Thyroid gland (tissue), 4 donors: ENCODE results near the gene TSPAN32. TPM values are rescaled to one million over a fixed set of nuclear protein-coding genes. Genes with fewer than 3 reads are reported as not detected.

Experiments used
- DNase-seq, 2 donors: peaks; one replicate each; pipeline ENCODE4 v3.0.0-alpha.2; 2019
- H3K27ac ChIP-seq, 3 donors: fragments of 200-600 bp; sonication (generic); 1 replicate in 2 of 3; 2 replicates in 1 of 3; pipeline ENCODE4 v1.5.1; 2016 to 2019; ENCODE audit warnings: mild to moderate bottlenecking in 1 of 3, moderate library complexity in 1 of 3
- H3K27me3 ChIP-seq: fragments of 200-600 bp; sonication (generic); one replicate; pipeline ENCODE4 v1.5.1; 2019
- H3K36me3 ChIP-seq, 2 donors: fragments of 200-600 bp; sonication (generic); one replicate each; pipeline ENCODE4 v1.5.1; 2016 to 2019
- H3K4me1 ChIP-seq, 2 donors: fragments of 200-600 bp; sonication (generic); one replicate each; pipeline ENCODE4 v1.5.1; 2017 to 2019
- H3K4me3 ChIP-seq, 3 donors: fragments of 200-600 bp; sonication (generic); replicated peaks in 1 of 3; 1 replicate in 2 of 3; 2 replicates in 1 of 3; pipeline ENCODE4 v1.5.1; 2016; ENCODE audit warnings: mild to moderate bottlenecking in 1 of 3
- H3K9me3 ChIP-seq: fragments of 200-600 bp; sonication (generic); one replicate; pipeline ENCODE4 v1.5.1; 2017
- POLR2A ChIP-seq, 2 donors: fragments of 450-650 bp; IDR thresholded peaks; one replicate each; pipeline ENCODE4 v1.6.1; 2017; ENCODE audit warnings: antibody characterized with exemption in 2 of 2, mild to moderate bottlenecking in 2 of 2, moderate library complexity in 1 of 2
- WGBS, 2 donors: methylation state at CpG; one replicate each; pipeline ENCODE4 v1.1.5; 2017; 5-methylcytosine and 5-hydroxymethylcytosine counted together
- intact Hi-C: fragments of 100-400 bp; cut with DNase I; formaldehyde crosslinking; loops from one replicate; pipeline ENCODE4 v1.15.1; 2023
- total RNA-seq, 4 donors: library from RNA; depleted of rRNA; stranded (reverse); fragments of >200 nt; gene quantifications; one replicate each; pipeline ENCODE4 v1.2.3, GENCODE V29; 2016
- TF ChIP-seq, protein P1 (sequence below), 6 experiments: fragments of 200-600 bp in 3 of 6; fragments of 450-650 bp in 3 of 6; sonication (generic) in 3 of 6; IDR thresholded peaks; one replicate each; pipeline ENCODE4 v1.5.1; 2016 to 2019; ENCODE audit warnings: antibody characterized with exemption in 6 of 6, mild to moderate bottlenecking in 2 of 6, inconsistent platforms in 1 of 6, moderate library complexity in 1 of 6

The TSPAN32 gene
- total RNA-seq, 4 donors from 2014 or later: 0.33 to 0.45 TPM; not detected in 2

DNA sequence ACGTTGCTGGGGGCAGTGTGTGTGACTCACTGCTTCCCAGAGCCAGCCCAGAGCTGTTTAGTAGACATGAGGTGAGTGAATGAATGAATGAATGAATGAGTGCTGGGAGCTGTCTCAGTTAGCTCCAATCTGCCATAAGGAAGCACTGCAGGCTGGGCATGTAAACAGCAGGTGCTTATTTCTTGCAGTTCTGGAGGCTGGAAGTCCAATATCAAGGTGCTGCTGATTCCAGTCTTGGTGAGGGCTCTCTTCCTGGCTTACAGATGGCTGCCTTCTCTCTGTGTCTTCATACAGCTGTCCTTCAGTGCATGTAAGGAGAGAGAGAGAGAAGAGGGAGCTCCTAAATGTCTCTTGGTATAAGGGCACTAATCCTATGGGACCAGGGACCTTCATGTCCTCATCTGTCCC lies 4.2 kb upstream of the TSPAN32 start:
- 46 to 83% methylated on average over 1 of the region's 1 CpG for WGBS, 2 donors
- Histone ChIP-seq H3K4me1 (peaks cover 0 to 4% of the 10 kb centered on the region in 2 donors), H3K27ac (no peak overlapping the region), H3K36me3 (no peaks in the 10 kb centered on the region), H3K27me3 (no peaks in the 10 kb centered on the region), H3K4me3 (no peak overlapping the region), H3K9me3 (no peaks in the 10 kb centered on the region)
- intact Hi-C loops: loop anchor here (2.0 kb wide), 1 partner anchor 99 kb away; no protein-coding TSS in a partner anchor
- TF ChIP-seq POLR2A (IDR thresholded peaks at IDR 0.05): no peak
- TF ChIP-seq, protein P1, sequence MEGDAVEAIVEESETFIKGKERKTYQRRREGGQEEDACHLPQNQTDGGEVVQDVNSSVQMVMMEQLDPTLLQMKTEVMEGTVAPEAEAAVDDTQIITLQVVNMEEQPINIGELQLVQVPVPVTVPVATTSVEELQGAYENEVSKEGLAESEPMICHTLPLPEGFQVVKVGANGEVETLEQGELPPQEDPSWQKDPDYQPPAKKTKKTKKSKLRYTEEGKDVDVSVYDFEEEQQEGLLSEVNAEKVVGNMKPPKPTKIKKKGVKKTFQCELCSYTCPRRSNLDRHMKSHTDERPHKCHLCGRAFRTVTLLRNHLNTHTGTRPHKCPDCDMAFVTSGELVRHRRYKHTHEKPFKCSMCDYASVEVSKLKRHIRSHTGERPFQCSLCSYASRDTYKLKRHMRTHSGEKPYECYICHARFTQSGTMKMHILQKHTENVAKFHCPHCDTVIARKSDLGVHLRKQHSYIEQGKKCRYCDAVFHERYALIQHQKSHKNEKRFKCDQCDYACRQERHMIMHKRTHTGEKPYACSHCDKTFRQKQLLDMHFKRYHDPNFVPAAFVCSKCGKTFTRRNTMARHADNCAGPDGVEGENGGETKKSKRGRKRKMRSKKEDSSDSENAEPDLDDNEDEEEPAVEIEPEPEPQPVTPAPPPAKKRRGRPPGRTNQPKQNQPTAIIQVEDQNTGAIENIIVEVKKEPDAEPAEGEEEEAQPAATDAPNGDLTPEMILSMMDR (IDR thresholded peaks at IDR 0.05): no peak
- no peak for DNase-seq

DNA sequence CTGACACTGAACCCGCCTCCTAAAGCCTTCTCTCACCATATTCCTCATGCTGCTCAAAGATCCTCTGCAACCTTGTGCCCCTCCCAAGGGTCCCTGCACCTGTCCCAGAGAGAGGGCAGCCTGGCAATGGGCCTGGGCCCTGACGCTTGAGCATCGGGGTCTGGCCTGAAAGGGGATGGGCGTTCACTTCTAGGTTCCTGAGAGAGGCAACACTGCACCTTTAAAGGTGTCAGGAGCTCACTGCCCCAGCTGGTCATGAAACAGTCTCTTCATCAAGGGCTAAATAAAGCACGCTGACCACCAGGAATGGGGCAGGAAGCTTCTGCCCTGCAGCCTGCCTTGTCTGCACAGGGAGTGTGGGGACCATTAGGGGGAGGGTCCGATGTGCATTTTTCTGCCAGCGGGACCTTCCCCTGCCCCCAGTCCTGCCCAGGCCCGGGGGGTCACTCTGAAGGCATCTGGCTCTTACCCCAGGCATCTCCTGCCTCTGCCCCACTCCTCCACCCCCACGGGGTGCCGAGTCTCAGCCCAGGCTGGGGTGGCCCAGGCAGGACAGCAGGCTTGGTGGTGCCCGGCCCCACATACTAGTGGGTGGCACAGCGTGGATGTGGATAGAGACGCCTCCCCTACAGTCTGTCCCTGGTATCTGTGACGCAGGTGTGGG lies 3.5 kb upstream of the TSPAN32 start:
- H3K27me3 ChIP-seq: no peaks in the 10 kb centered on the region
- H3K27ac ChIP-seq: no peak overlapping the region
- no peaks in the 10 kb centered on the region for H3K9me3 ChIP-seq
- intact Hi-C loops: loop anchor here (2.0 kb wide), 1 partner anchor 99 kb away; no protein-coding TSS in a partner anchor
- no peaks in the 10 kb centered on the region for H3K36me3 ChIP-seq
- peaks cover 5 to 9% of the 10 kb centered on the region in 2 donors for H3K4me1 ChIP-seq
- WGBS, 2 donors: 84 to 85% methylated on average over 12 of the region's 14 CpGs
- no peak overlapping the region for H3K4me3 ChIP-seq
- DNase-seq: no peak
- TF ChIP-seq POLR2A (IDR thresholded peaks at IDR 0.05): no peak
- TF ChIP-seq, protein P1 (IDR thresholded peaks at IDR 0.05): no peak

DNA sequence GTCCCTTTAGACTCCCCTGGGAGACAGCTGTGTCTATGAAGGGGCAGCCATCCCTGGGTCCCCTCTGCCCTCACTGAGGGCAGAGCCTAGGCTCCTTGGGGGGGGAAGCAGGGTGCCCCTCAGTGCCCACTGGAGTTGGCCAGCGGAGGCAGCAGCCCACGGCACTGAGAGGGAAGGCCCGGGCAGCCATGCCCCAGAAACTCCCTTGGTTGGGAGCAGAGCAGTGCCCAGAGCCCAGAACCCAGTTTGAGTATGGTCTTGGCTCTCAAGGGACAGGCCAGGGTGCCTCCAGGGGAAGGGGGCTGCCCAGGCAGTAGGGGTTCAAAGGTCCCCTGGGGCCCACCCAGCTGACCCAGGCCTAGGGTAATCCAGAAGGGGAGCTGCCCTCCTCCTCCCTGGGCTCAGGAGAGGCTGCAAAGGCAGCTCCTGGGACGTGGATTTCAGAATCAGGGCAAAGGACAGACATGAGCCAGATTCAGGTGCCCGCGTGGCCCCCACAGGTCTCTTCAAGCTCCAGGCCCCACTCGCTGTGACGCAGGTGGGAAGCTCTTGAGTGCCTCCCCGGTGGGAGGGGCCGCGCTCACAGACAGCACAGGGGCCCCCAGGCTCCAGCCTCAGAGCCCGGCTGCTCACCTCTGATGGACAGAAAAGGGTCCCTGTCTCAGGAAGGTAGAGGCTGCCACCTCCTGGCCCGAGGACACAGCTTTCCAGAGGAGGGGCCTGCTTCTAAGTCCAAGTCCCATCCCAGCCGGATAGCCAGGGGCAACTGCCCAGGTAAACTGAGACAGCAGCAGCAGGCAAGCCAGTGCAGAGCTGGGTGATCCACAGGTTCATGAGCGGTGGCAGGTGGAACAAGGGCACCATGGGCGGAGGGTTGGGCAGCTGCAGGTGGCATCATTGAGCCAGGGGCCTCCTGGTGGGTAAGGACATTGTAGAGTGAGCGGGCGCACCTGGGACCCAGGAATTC lies 2.7 kb upstream of the TSPAN32 start:
- no peak for TF ChIP-seq POLR2A (IDR thresholded peaks at IDR 0.05)
- TF ChIP-seq, protein P1 (IDR thresholded peaks at IDR 0.05): peak; percentile 15 to 86 (median 70)
- DNase-seq: peak; percentile 69 to 70
- intact Hi-C loops: loop anchor here (2.0 kb wide), 1 partner anchor 100 kb away; no protein-coding TSS in a partner anchor
- Histone ChIP-seq H3K27ac (no peak overlapping the region), H3K4me1 (peaks cover 7 to 12% of the 10 kb centered on the region in 2 donors), H3K27me3 (no peaks in the 10 kb centered on the region), H3K36me3 (no peaks in the 10 kb centered on the region), H3K4me3 (no peak overlapping the region), H3K9me3 (no peaks in the 10 kb centered on the region)
- WGBS, 2 donors: 88 to 89% methylated on average over 7 to 8 of the region's 18 CpGs

DNA sequence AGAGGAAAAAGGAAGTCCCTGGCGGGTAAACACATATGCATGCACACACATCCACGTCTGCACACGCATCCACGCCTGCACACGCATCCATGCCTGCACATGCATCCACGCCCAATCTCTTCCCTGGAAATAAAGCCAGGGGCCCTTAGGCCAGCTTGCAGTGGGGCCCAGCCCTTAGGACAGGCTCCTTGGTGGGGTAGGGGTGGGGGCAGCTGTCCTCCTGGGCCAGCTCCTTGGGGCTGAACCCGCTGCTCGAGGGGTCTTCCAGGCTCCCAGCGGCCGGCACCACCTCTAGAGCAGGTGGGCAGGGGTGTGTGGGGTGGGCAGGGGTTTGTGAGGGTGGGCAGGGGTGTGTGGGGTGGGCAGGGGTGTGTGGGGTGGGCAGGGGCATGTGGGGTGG lies 2.0 kb upstream of the TSPAN32 start:
- 83 to 88% methylated on average over 1 to 6 of the region's 10 CpGs for whole genome bisulfite sequencing, 2 donors
- no peak for DNase-seq
- TF ChIP-seq, protein P1 (IDR thresholded peaks at IDR 0.05): no peak
- no peak for TF ChIP-seq POLR2A (IDR thresholded peaks at IDR 0.05)

More for the DNA sequence above, 2.0 kb upstream of the TSPAN32 start:
- intact Hi-C loops: loop anchor here (2.0 to 10.0 kb wide), 3 partner anchors 101 to 595 kb away; no protein-coding TSS in a partner anchor
- Histone ChIP-seq H3K4me1 (peaks cover 7 to 18% of the 10 kb centered on the region in 2 donors), H3K27ac (no peak overlapping the region), H3K27me3 (no peaks in the 10 kb centered on the region), H3K9me3 (no peaks in the 10 kb centered on the region), H3K4me3 (no peak overlapping the region), H3K36me3 (no peaks in the 10 kb centered on the region)
